Progenitor cell of endocrine pancreas (in vitro differentiated cells): Measurements from ENCODE around the gene CYP3A4. TPM values are rescaled to one million over a fixed set of nuclear protein-coding genes. Genes with fewer than 3 reads are reported as not detected.
"Not testable (repeated sequence)": the region's sequence is repeated elsewhere in the genome, so short reads cannot be mapped to it uniquely, and the experiment has no call there.

ENCODE experiments used
- DNase-seq: peaks from one replicate; pipeline ENCODE4 v3.0.0; 2021; ENCODE audit warnings: low spot score; ENCODE audit not compliant: unreplicated experiment
- H3K27ac Mint-ChIP-seq: 2 replicates; pipeline ENCODE4 v1.8.0; 2021; ENCODE audit warnings: mild to moderate bottlenecking, moderate library complexity, mixed read lengths
- H3K27me3 Mint-ChIP-seq: 2 replicates; pipeline ENCODE4 v1.8.0; 2021; ENCODE audit warnings: mixed read lengths
- H3K36me3 Mint-ChIP-seq: 2 replicates; pipeline ENCODE4 v1.8.0; 2022; ENCODE audit warnings: mixed read lengths; ENCODE audit not compliant: insufficient read depth
- H3K4me1 Mint-ChIP-seq: 2 replicates; pipeline ENCODE4 v1.8.0; 2021; ENCODE audit warnings: low read depth, mixed read lengths
- H3K4me3 Mint-ChIP-seq: 2 replicates; pipeline ENCODE4 v1.8.0; 2021; ENCODE audit warnings: low read depth, mild to moderate bottlenecking, moderate library complexity, mixed read lengths
- H3K9me3 Mint-ChIP-seq: 2 replicates; pipeline ENCODE4 v1.8.0; 2021; ENCODE audit warnings: low read depth, mixed read lengths
- CTCF ChIP-seq: fragments of 200-600 bp; sonication (generic); IDR thresholded peaks from one replicate; pipeline ENCODE4 v1.5.0; 2021; ENCODE audit warnings: antibody characterized with exemption, mild to moderate bottlenecking; ENCODE audit not compliant: unreplicated experiment
- total RNA-seq: library from RNA; stranded (reverse); gene quantifications from 2 replicates; pipeline ENCODE4 v1.2.1, GENCODE V29; 2021

The CYP3A4 gene
- total RNA-seq, 1 donor from 2014 or later: not detected

DNA sequence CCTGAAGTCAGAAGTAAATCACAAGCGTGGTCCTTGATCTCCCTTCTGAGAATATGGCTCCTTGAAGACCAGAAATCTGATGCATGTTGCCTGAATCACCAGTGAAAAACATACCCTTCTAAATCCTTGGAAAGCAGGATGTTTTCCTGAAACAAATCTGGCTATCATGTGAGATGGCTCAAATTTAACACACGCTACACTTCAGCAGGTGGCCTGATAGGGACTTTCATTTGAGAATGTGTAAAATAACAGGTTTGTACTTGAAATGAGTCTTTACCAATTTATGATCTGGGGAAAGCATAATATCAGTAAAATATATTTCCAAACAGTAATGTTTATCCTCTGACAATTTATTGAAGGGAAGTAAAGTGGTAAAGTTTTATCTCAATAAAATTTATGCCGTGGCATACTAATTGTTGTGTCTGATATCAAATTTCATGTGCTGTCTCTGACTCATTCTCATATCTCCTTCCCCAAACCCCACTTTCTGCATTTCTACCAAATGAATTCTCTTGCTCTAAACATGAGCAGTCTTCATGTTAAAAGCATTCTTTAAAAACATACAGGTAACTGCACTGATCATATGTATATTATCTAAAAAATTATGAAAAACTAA, 17.4 kb downstream of the CYP3A4 start:
- Mint-ChIP-seq H3K36me3 (no peaks in the 10 kb centered on the region), H3K4me1 (no peaks in the 10 kb centered on the region), H3K9me3 (no peaks in the 10 kb centered on the region), H3K27ac (no peak overlapping the region), H3K4me3 (no peak overlapping the region), H3K27me3 (no peaks in the 10 kb centered on the region)
- no peak for DNase-seq
- TF ChIP-seq CTCF: no peak

- no peak for DNase-seq
- H3K4me1 Mint-ChIP-seq: no peaks in the 10 kb centered on the region
- no peak overlapping the region for H3K4me3 Mint-ChIP-seq
- H3K9me3 Mint-ChIP-seq: no peaks in the 10 kb centered on the region
- H3K27me3 Mint-ChIP-seq: no peaks in the 10 kb centered on the region
- TF ChIP-seq CTCF: no peak
- H3K36me3 Mint-ChIP-seq: no peaks in the 10 kb centered on the region
- no peak overlapping the region for H3K27ac Mint-ChIP-seq
These were observed 19.5 kb downstream of the CYP3A4 start for GRCh38 chr7:99764478-99764877.

DNA sequence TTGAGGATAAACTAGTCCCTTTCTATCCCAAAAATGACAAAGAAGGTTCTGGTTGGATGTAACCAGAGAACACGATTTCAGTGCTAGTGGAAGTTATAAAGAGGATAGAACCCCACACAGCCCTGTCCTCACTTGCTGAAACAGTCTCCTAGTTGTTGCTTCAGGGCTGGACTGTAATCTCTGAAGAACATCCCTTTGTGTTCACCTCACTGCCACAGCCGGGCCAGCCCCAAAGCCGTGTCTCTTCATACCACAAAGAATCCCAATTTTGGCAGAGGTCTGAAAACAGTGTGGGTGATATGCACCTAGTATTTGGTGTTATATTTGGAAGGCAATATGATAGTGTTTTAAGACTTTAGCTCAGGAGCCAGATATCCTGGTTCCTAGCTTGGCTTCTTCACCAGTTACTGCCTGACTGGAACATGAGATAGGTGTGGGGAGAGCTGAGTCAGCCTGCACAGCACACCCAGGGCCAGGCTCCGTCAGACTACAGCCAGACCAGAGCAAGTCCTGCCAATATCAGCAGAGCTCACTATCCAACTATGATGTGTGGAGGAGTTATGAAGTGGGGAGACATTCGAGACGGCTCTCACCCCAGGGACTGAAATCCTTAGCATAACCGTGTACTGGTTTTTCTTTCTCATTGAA, 21.2 kb downstream of the CYP3A4 start:
- TF ChIP-seq CTCF: no peak
- Mint-ChIP-seq H3K36me3 (no peaks in the 10 kb centered on the region), H3K4me3 (no peak overlapping the region), H3K4me1 (no peaks in the 10 kb centered on the region), H3K27ac (no peak overlapping the region), H3K27me3 (no peaks in the 10 kb centered on the region), H3K9me3 (no peaks in the 10 kb centered on the region)
- DNase-seq: no peak

DNA sequence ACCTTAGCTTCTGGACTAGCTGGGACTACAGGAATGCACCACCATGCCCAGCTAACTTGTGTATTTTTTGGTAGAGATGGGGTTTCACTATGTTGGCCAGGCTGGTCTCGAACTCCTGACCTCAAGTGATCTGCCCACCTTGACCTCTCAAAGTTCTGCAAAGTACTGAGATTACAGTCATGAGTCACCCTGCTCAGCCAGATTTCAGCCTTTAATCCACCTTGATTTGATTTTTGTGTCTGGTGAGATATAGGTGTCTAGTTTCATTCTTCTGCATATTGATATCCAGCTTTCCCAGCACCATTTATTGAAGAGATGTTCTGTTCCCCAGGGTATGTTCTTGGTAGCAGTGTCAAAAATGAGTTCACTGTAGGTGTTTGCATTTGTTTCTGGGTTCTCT, 28.9 kb downstream of the CYP3A4 start:
- H3K9me3 Mint-ChIP-seq: peaks cover 3% of the 10 kb centered on the region
- no peak for DNase-seq
- H3K27ac Mint-ChIP-seq: no peak overlapping the region
- H3K4me1 Mint-ChIP-seq: peaks cover 9% of the 10 kb centered on the region
- TF ChIP-seq CTCF: no peak
- no peak overlapping the region for H3K4me3 Mint-ChIP-seq
- H3K27me3 Mint-ChIP-seq: no peaks in the 10 kb centered on the region
- no peaks in the 10 kb centered on the region for H3K36me3 Mint-ChIP-seq

DNA sequence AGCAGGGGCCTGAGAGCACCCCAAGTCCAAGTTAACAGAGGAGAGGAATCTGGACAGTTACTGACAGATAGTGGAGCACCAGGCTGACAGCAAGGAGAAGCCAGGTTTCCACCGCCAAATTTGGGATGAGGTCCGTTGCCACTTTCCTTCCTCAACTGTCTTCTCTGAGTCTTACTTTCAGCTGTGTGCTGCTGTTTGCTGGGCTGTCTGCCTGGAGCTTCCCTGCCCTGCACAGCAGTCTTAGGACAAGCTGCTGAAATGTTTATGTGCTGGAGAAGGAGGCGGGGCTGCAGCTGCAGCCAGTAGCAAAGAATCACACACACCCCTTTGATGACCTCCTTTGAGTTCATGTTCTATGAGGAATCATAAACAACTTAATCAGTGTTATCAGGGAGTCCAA, 31.6 kb downstream of the CYP3A4 start:
- no peak for DNase-seq
- no peaks in the 10 kb centered on the region for H3K36me3 Mint-ChIP-seq
- H3K27ac Mint-ChIP-seq: no peak overlapping the region
- H3K27me3 Mint-ChIP-seq: no peaks in the 10 kb centered on the region
- TF ChIP-seq CTCF: no peak
- peaks cover 3% of the 10 kb centered on the region for H3K9me3 Mint-ChIP-seq
- H3K4me3 Mint-ChIP-seq: no peak overlapping the region
- H3K4me1 Mint-ChIP-seq: peaks cover 9% of the 10 kb centered on the region

DNA sequence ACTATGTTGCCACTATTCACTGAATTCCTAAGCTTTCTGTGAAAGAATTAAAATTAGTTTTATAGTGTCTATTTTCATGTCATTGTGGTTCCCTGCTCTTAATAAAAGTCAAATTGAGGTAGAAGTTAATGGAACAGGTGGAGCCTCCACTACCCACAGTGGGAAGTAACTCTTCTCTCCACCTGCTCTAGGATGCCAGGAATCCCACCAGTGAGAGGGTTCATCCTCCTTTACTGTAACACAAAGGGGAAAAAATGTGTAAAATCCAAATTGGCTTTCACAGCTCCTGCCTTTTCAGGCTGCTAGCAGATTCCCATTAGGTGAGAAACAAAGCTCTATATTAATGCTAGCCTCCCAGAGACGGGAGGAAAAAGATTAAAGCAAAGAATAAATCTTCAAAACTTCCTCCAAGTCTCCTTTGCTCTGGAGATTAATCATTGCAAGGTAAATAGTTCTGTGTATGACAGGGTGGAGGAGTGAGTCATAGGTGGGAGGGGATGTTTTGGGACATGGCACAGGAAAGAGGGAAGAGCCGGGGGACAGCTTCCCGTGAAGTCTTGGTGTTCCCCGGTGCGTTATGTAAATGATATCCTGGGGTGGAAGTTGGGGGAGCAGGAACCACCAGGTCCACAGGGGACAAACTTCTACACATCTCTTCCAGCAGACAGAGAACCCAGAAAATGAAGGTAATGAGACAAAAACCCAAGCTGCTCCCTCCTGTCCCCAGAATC, 32.5 kb downstream of the CYP3A4 start:
- H3K4me3 Mint-ChIP-seq, H3K4me1 Mint-ChIP-seq: not testable (repeated sequence)

More for the DNA sequence above, 32.5 kb downstream of the CYP3A4 start:
- DNase-seq, H3K27me3 Mint-ChIP-seq, H3K36me3 Mint-ChIP-seq, H3K27ac Mint-ChIP-seq, H3K9me3 Mint-ChIP-seq: not testable (repeated sequence)
